H1 (cell line): ENCODE data around the gene ARHGAP6. TPM values are rescaled to one million over a fixed set of nuclear protein-coding genes. Genes with fewer than 3 reads are reported as not detected.

Experiments used
- CBX8 ChIP-seq: fragments of 300-800, 300-1000 bp; sonication (generic); IDR thresholded peaks from 2 replicates; pipeline ENCODE4 v1.7.1; 2016; ENCODE audit warnings: low read depth, low read length, borderline replicate concordance
- JUND ChIP-seq: IDR thresholded peaks from 2 replicates; pipeline ENCODE4 v1.6.1; 2011; ENCODE audit warnings: mild to moderate bottlenecking, improper control_type of control experiment, low read length
- POLR2A ChIP-seq, 2 experiments: IDR thresholded peaks; 1 replicate in 1 of 2; 2 replicates in 1 of 2; pipeline ENCODE4 v1.6.1; 2011; ENCODE audit warnings: low read depth in 2 of 2, low read length in 2 of 2, mild to moderate bottlenecking in 2 of 2; ENCODE audit errors: control extremely low read depth in 1 of 2
- ZNF274 ChIP-seq: IDR thresholded peaks from 2 replicates; pipeline ENCODE4 v1.7.0; 2012; ENCODE audit warnings: low read length, borderline replicate concordance; ENCODE audit errors: extremely low read depth
- polyA plus RNA-seq, 7 experiments: library from polyadenylated mRNA; depleted of rRNA in 3 of 7; stranded (reverse) in 5 of 7; unstranded in 2 of 7; fragments of >200 nt in 5 of 7; fragments of 200-250 nt in 2 of 7; gene quantifications; 1 replicate in 5 of 7; 2 replicates in 1 of 7; 4 replicates in 1 of 7; pipeline versions ENCODE4 v1.2.1 to v1.2.3, GENCODE V29; 2011 to 2013; ENCODE audit warnings: missing spikeins in 2 of 7, mixed read lengths in 2 of 7
- total RNA-seq: library from RNA; stranded (reverse); fragmentation: NEBNext Ultra II Directional; extraction: Animal tissue kit (Norgen Biotek cat#: 25700); gene quantifications from 2 replicates; pipeline ENCODE4 v1.2.1, GENCODE V29; 2021
- TF ChIP-seq, protein P1 (sequence below): fragments of 300-600 bp; sonication (generic); IDR thresholded peaks from 2 replicates; pipeline ENCODE4 v1.7.1; 2012; ENCODE audit warnings: low read length, moderate library complexity, mild to moderate bottlenecking, inconsistent platforms; ENCODE audit not compliant: insufficient replicate concordance
- TF ChIP-seq, protein P2 (sequence below): IDR thresholded peaks from 2 replicates; pipeline ENCODE4 v1.6.1; 2012; ENCODE audit warnings: inconsistent platforms

Gene ARHGAP6
- total and polyA plus RNA-seq, 2 of the 8 experiments (the other 6 are each of a cell fraction or from before 2014, with no cell fraction given), result 0.35 to 0.82 TPM

DNA sequence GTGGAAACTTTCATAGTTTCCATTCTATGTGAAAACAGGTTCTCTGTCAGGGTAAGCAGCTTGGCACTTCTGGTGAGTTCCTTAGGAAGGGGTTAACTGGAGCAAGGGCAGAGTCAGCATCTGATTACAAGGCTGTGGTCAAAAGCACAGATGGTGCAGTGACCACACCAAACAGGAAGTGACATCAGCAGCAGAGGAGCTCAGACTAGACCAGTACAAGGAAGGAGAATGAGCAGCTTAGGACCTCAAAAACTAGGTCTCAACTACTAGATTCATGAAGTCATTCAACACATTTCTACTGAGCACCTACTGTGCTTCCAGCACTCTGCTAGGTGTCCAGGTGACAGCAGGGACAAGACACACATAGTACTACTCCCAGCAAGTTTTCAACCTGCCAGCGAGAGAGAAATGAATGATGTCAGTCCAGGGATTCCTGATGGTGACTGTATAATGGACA lies 242.3 kb downstream of the ARHGAP6 start (continued):
- TF ChIP-seq, protein P1, sequence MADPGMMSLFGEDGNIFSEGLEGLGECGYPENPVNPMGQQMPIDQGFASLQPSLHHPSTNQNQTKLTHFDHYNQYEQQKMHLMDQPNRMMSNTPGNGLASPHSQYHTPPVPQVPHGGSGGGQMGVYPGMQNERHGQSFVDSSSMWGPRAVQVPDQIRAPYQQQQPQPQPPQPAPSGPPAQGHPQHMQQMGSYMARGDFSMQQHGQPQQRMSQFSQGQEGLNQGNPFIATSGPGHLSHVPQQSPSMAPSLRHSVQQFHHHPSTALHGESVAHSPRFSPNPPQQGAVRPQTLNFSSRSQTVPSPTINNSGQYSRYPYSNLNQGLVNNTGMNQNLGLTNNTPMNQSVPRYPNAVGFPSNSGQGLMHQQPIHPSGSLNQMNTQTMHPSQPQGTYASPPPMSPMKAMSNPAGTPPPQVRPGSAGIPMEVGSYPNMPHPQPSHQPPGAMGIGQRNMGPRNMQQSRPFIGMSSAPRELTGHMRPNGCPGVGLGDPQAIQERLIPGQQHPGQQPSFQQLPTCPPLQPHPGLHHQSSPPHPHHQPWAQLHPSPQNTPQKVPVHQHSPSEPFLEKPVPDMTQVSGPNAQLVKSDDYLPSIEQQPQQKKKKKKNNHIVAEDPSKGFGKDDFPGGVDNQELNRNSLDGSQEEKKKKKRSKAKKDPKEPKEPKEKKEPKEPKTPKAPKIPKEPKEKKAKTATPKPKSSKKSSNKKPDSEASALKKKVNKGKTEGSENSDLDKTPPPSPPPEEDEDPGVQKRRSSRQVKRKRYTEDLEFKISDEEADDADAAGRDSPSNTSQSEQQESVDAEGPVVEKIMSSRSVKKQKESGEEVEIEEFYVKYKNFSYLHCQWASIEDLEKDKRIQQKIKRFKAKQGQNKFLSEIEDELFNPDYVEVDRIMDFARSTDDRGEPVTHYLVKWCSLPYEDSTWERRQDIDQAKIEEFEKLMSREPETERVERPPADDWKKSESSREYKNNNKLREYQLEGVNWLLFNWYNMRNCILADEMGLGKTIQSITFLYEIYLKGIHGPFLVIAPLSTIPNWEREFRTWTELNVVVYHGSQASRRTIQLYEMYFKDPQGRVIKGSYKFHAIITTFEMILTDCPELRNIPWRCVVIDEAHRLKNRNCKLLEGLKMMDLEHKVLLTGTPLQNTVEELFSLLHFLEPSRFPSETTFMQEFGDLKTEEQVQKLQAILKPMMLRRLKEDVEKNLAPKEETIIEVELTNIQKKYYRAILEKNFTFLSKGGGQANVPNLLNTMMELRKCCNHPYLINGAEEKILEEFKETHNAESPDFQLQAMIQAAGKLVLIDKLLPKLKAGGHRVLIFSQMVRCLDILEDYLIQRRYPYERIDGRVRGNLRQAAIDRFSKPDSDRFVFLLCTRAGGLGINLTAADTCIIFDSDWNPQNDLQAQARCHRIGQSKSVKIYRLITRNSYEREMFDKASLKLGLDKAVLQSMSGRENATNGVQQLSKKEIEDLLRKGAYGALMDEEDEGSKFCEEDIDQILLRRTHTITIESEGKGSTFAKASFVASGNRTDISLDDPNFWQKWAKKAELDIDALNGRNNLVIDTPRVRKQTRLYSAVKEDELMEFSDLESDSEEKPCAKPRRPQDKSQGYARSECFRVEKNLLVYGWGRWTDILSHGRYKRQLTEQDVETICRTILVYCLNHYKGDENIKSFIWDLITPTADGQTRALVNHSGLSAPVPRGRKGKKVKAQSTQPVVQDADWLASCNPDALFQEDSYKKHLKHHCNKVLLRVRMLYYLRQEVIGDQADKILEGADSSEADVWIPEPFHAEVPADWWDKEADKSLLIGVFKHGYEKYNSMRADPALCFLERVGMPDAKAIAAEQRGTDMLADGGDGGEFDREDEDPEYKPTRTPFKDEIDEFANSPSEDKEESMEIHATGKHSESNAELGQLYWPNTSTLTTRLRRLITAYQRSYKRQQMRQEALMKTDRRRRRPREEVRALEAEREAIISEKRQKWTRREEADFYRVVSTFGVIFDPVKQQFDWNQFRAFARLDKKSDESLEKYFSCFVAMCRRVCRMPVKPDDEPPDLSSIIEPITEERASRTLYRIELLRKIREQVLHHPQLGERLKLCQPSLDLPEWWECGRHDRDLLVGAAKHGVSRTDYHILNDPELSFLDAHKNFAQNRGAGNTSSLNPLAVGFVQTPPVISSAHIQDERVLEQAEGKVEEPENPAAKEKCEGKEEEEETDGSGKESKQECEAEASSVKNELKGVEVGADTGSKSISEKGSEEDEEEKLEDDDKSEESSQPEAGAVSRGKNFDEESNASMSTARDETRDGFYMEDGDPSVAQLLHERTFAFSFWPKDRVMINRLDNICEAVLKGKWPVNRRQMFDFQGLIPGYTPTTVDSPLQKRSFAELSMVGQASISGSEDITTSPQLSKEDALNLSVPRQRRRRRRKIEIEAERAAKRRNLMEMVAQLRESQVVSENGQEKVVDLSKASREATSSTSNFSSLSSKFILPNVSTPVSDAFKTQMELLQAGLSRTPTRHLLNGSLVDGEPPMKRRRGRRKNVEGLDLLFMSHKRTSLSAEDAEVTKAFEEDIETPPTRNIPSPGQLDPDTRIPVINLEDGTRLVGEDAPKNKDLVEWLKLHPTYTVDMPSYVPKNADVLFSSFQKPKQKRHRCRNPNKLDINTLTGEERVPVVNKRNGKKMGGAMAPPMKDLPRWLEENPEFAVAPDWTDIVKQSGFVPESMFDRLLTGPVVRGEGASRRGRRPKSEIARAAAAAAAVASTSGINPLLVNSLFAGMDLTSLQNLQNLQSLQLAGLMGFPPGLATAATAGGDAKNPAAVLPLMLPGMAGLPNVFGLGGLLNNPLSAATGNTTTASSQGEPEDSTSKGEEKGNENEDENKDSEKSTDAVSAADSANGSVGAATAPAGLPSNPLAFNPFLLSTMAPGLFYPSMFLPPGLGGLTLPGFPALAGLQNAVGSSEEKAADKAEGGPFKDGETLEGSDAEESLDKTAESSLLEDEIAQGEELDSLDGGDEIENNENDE, result no peak
- TF ChIP-seq CBX8 (no peak), POLR2A (IDR thresholded peaks at IDR 0.05; ENCODE audit: control extremely low read depth in 1 of 2, low read depth in 2 of 2, low read length in 2 of 2) (no peak), ZNF274 (no peak), JUND (no peak)
- TF ChIP-seq, protein P2, sequence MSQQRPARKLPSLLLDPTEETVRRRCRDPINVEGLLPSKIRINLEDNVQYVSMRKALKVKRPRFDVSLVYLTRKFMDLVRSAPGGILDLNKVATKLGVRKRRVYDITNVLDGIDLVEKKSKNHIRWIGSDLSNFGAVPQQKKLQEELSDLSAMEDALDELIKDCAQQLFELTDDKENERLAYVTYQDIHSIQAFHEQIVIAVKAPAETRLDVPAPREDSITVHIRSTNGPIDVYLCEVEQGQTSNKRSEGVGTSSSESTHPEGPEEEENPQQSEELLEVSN, result no peak
